Non-pigmented ciliary epithelial cell (primary cell): Measurements from ENCODE around the gene CARD14.
"Not testable (repeated sequence)": the region's sequence is repeated elsewhere in the genome, so short reads cannot be mapped to it uniquely, and the experiment has no call there.

Experiments used
- DNase-seq: peaks from one replicate; pipeline ENCODE4 v3.0.0-alpha.2; 2010; ENCODE audit warnings: low read depth

The CARD14 gene

DNA sequence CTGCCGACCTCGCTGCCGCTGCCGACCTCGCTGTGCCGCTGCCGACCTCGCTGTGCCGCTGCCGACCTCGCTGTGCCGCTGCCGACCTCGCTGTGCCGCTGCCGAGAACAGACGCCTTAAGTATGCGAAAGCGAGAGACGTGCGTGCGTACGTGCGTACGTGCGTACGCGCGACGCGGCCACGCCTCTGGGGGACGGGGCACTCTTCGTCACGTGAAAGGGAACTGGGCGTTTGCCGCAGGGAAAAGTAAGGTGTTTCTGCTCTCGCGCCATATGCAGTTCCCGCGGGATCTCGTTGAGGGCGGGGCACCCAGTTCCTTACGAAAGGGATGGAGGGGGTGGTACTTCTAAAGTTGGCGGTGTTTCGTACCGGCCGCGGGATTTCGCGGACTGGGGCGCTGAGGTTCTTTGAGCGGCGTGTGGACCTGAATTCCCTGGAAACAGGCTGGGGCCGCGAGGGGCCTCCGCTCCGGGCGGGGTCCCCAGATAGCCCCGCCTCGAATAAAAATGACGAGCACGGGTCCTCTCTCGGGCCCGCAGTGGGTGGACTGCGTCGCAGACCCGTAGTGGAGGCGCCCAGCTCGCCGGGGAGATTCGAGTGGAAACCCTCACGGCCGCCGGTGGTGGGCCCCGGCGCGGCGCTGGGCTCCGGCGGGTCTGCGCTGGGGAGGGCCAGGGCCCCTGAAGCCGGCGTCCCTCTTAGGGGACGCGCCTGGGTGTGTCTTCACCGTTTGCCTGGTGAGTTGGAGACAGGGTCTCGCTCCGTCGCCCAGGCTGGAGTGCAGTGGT is 22.6 kb upstream of the CARD14 start, which contains the start of gene EIF4A3:
TSS of gene EIF4A3 (minus strand) at position 94 of the 788 bp plus-strand sequence. CDS start 167 bp downstream, outside the sequence.
- peak; percentile 97 for DNase-seq

DNA sequence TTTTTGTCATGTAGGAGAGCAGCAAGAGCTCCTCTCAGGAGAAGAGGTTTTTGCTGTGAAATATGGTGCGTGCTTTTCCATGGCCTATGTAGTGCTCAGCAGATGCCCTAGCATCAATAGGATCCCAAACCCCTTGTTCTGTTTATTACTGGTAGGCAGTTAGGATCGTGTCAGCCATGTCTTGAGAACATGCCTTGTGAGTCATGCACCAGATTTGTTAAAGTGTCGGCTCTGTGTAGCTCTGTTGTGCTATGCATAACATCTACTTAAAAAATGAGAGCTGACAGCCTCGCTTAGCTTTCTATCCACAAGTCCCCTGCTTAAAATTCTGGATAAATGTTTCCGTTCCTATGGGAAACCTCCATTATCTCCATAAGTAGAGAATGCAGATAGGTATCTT is 18.5 kb upstream of the CARD14 start:
- peak; percentile 73 for DNase-seq

DNA sequence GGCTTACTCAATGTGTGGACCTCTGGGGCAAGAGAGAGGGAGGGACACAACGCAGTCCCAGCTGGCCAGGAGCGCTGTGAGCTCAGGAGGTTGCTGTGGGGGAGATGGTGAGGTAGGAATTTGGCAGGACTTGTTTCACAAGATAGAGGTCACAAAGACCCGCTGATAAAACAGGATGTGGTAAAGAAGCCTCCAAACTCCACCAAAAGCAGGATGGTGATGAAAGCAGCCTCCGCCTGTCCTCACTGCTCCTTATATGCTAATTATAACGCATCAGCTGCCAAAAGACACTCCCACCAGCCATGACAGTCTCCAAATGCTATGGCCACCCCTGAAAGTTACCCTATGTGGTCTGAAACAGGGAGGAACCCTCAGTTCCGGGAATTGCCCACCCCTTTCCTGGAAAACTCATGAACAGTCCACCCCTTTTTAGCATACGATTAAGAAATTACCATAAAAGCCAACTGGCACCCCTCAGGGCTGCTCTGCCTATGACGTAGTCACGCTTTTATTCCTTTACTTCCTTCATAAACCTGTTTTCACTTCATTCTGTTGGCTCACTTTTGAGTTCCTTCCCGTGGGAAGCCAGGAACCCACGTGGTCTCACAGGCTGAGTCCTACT is 17.6 kb upstream of the CARD14 start:
- DNase-seq, result peak; percentile 65

DNA sequence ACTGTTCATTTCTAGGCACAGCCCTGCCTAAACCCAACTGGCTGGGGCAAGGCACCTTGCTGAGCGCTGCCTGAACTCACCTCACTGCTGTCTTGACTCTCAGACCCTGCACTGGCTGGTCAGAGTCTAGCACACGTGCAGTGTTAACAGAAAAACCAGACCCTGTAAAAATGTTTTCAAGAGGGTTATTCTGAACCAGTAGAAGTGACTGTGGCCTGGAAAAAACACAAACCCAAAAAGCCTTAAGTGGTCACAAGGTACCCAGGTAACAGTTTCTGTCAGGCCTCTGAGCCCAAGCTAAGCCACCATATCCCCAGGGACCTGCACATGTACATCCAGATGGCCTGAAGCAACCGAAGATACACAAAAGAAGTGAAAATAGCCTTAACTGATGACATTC is 16.8 kb upstream of the CARD14 start:
- DNase-seq, result no peak

DNA sequence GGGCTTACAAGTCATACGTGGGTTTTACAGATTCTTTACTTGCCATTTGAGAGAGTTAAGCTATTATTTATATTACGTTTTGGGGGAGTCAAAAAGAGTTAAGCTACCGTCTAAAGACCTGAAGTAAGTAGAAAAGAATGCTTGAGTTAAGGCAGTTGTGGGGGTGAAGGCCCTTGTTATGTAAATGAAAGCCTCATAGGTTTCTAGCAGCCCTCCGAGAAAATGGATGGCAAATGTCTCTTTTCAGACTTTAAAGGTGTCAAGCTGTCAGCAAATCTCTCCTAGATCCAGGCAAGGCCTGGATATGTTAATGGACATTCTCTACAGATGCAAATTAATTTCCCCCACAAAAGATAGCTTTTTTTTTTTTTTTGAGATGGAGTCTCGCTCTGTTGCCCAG is 15.7 kb upstream of the CARD14 start:
- DNase-seq, result no peak

DNA sequence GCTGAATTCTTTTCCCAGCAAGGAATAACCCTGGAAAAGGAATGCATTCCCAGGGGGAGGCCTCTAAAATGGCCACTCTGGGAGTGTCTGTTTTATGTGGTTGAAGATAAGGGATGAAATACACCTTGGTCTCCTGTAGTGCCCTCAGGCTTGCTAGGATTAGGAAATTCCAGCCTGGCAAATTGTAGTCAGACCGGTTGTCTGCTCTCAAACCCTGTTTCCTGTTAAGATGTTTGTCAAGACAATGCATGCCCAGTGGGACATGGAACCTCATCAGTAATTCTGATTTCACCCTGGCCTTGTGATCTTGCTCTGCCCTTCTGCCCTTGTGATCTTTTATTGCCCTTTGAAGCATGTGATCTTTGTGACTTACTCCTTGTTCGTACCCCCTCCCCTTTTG is 14.2 kb upstream of the CARD14 start:
- DNase-seq, result not testable (repeated sequence)

DNA sequence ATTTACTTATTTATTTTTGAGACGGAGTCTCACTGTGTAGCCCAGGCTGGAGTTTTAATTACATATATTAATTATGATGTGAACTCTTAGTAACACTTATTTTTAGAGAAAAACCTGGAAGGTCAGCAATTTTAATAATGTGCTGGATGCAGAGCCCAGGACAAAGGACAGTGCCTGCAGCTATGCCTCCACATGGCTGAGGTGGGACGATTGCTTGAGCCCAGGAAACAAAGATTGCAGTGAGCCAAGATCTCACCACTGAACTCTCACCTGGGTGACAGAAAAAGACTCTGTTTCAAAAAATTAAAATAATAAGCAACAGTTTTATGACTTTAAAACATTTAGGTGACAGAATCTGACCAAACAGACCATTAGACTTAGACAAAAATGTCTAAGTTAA is 11.0 kb upstream of the CARD14 start:
- no peak for DNase-seq

DNA sequence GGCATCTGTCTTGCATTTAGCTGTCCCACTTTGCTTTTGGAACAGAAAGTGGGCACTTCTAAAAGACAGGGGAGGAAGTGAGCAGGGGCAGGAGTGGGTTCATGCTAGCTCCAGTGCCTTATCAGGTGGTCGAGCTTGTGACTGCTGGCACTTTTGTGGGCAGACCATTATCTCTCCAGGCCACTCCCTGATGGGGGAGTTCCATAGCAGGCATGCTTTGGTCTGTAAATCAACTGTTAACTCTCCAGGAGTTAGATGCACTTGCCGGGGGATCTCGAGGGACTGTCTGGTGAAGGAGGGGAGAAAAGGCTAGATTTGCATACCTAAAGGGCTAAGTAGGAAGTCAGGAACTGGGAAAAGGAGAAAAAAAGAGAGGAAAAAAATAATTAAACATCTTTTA is 9.3 kb upstream of the CARD14 start:
- DNase-seq, result no peak

DNA sequence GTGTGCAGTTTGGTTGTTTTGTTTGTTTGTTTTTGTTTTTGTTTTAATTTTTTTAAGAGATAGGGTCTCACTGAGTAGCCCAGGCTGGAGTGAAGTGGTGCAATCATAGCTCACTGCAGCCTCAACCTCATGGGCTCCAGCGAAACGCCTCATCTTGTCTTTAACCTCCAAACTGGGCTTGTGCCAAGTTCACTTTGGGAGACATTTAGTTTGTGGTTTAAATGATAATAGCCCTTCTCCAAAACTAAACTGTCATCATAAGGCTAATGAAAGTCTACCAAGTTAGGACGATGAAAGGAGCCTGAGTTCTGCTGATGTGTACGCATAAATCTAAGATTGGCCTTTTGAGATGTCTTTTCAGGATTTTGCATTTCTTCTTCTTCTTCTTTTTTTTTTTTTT is 6.5 kb upstream of the CARD14 start:
- DNase-seq, result no peak

DNA sequence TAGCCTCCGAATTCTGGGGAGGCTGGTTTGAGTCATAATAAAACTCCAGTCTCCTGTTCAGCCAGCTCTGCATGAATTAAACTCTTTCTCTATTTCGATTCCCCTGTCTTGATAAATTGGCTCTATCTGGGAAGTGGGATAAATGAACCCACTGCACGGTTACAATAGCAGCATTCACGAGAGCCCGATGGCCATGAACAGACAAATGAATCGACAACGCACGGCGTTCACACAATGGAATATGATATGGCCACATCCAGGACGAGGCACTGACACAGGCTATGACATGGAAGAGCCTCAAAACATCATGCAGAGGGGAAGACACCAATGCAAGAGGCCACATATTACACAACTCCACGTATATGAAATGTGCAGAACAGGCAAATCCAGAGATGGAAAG is 5.6 kb upstream of the CARD14 start:
- DNase-seq, result no peak

DNA sequence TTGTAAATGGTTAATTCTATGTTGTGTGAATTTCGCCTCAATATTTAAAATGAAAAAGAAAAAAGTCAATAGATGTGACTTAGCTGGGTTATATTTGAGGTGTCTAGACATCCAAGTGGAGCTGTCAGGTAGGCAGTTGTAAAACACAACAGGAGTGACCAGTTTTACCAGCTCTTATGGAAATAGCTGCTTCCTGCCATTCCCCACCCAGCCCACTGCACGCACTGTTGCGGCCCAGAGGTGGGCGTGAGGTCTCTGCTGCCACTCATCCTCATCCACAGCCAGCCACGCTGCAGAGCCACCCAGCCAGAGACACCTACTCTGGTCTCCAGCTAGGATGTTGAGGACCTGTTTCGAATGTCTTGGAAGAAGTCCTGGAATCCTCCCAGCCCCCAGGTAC is 3.4 kb upstream of the CARD14 start:
- no peak for DNase-seq

DNA sequence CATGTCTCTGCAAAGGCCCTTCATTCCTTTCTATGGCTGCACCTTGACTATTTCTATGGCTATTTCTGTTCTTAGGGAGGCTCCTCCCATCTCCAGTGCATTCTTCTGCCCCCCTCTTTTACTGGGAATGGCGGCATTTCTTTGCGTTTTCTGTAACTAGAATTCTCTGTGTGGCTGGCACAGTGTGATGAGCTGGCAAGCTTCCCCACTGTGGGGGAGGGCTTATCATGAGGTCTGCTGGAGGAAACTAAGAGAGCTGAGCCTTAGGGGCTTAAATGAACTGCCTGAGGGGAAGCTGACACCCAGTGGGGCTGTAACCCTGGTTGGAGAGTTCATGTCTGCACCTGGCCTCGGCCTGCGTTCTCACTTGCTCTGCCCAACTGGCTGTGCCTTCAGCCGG is 1.5 kb upstream of the CARD14 start:
- DNase-seq, result no peak

DNA sequence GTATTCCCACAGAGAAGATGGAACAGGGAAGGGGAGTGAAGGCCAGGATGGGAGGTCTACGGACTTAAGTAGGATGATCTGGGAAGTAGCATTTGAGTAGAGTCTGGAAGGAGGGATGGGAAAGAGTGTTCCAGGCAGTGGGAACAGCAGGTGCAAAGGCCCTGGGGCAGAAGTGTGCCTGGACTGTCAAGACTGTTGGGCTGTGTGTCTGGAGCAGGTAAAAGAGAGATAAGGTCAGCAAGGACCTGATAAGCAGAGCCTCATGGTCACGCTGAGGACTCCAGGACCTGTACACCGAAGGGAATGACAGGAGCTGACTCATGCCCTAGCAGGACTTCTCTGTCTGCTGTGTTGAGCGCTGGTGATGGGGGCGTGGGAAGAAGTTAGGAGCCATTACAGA is 723 bp upstream of the CARD14 start:
- no peak for DNase-seq

DNA sequence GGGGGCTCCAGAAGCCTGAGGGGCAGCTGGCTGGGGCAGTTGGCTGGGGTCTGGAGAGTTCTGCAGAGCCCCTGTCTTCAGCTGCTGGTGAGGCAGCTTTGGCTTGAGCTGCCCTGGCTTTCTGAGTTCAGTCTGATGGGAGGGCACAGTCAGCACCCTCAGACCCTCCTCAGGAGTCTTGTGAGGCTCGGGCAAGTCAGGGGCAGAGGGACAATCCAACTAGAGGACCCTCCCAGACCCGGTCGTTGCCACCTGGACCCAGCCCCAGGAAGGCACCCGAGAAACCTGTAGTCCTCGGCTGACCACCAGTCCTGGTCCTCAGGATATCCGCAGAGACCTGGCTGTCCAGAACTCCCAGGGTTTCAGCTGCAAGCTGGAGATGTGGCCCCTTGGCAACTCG is 1.9 kb downstream of the CARD14 start:
- DNase-seq, result no peak

DNA sequence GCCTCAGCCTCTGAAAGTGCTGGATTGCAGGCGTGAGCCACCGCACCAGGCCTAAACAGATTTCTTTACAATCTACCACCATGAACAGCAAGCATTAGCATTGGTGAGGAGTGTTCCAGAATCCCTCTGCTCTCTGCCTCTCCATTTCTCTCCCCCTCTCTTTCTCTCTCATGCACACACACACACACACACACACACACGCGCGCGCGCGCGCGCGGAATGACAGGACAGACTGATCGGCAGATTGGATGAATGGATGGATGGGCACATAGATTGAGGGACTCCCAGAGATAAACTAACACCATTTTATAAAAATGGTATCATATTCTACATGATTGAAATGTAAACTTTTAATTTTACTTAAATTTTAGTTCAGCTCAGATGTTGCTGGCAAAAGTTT is 3.3 kb downstream of the CARD14 start:
- DNase-seq, result no peak

DNA sequence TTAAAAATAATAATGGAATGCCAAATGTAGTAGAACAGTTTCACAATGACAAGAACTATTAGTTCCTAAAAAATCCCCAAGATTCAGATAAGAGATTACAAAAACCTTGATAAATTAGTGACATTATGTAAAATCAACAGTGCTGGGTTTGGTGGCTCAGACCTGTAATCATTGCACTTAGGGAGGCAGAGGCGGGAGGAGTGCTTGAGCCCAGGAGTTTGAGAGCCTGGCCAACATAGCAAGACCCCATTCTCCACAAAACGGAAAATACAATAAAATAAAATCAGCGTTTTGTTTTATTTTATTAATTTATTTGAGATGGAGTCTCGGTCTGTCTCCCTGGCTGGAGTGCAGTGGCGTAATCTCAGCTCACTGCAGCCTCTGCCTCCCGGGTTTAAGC is 4.1 kb downstream of the CARD14 start:
- no peak for DNase-seq

DNA sequence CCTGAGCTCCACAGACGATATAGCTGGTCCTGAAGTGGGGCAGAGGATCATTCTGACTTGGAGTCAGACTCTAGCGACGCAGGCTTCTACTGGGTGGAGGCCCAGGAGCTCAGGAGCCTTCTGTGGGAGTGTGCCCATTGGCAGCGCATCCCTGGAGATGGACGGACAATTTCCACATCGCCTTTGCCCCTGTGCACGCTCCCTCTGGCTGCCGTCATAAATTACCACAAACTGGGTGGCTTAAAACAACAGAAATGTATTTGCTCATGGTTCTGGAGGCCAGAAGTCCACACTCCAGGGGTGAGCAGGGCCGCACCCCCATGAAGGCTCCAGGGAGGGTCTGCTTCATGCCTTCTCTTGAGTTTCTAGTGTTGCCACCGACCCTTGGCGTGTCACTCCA is 6.9 kb downstream of the CARD14 start:
- no peak for DNase-seq

DNA sequence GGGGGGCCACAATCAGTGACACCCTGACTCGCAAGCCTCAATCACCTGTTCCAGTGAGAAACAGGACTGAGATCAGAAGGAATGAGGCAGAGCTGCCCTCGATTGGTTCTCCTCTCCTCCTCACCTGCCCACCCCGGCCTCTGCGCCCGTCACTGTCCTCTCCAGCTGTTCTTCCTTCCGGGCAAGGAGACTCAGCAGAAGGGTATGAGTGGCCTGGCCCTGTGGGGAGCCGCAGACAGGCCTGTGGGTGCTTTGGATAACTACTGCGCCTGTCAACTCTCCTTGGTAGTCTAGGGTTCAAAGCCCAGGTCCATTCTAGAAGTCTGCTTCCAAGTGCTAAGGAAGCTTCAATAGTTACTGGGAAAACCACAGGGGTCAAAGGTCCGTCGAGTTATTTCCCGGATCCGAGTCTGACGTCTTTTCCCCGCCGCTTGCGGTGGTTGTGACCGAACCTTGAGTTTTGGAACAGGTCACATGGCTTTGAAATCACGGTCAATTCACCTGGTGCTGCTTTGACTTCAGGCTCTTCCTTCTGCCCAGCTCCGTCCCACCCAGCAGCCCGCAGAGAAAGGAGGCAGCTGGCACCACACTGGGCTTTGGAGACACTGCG is 8.3 kb downstream of the CARD14 start:
- DNase-seq, result no peak

DNA sequence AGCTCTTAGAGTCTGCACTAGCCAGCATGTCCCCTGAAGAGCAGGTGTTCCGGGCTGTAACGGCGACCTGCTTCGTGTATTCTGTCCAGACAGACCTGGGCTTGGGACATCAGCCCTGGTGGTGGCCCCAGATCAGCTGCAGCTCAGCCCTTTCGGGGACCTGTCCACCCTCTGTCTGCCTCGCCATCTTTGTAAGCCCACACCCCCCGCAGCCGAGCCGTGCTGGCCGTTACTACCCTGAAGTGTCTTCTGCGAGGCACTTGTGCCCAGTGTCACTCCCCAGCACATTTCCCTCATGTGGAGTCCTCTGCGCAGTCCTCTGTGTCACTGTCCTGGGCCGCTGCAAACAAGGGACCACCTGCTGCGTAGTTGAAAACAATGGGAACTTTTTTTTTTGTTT is 10.4 kb downstream of the CARD14 start:
- DNase-seq, result no peak

DNA sequence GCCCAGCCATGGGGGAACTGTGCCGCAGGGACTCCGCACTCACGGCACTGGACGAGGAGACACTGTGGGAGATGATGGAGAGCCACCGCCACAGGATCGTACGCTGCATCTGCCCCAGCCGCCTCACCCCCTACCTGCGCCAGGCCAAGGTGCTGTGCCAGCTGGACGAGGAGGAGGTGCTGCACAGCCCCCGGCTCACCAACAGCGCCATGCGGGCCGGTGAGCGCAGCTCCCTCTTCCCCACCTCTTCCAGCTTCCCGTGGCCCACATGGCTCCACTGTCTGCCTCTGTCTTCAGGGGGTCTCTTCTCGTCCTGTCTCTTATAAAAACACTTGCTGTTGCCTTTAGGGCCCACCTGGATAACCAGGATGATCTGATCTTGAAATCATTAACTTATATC is 11.6 kb downstream of the CARD14 start:
- no peak for DNase-seq

DNA sequence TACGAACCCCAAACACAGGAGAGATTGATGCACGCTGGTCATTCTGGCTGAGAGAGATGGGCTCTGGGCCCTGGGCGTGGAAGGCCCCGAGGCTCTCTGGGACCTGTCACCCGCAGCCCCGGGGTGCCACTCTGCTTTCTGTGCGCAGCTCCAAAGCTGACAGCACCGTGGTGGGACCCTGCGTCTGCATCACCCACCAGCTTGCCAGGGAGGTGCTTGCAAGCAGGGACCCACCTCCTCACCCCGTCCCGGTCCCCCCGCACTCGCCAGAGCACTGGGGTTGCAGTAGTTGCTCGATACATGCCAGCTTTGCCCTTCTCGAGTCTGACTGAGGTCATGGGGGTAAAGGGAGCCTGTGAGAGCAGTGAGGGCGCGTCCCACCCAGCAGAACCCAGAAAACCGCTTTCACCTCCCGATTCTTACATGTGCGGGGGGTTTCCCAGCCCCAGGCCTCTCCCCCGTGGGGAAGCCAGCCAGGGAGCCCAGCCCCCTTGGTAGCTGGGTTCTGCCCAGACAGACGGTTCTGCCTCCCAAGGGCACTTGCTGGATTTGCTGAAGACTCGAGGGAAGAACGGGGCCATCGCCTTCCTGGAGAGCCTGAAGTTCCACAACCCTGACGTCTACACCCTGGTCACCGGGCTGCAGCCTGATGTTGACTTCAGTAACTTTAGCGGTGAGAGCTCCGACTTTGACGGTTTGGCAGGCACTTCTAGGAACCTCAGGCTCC is 12.5 kb downstream of the CARD14 start:
- no peak for DNase-seq

DNA sequence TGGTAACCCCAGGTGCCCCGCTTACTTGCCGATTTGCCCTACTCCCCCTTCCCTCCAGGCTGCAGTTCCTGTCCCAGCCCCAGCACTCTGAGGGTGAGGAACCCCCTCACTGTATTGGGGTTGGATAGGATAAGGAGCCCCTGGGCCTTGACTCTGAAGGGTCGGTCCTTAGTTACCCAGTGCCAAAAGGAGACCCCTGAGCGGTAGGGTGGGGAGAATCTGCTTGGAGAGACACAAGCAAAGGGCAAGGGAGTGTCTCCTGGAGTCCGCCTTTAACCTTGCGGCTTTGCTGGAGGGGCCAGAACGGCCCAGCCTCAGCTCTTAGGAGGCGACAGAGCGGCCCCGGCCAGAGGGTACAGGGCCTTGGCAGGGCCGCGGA is 13.0 kb downstream of the CARD14 start:
- no peak for DNase-seq
